Activated T-helper 1 cell treated with anti-CD3 and anti-CD28 coated beads, Interleukin-2, amount 50 U/mL, for 16 hours (primary cell): ENCODE results near the gene BMP6.

ENCODE experiments used
- DNase-seq, 2 donors: peaks; one replicate each; pipeline ENCODE4 v3.0.0-alpha.2; 2020; ENCODE audit warnings: low read depth in 1 of 2, low spot score in 1 of 2

The BMP6 gene

DNA sequence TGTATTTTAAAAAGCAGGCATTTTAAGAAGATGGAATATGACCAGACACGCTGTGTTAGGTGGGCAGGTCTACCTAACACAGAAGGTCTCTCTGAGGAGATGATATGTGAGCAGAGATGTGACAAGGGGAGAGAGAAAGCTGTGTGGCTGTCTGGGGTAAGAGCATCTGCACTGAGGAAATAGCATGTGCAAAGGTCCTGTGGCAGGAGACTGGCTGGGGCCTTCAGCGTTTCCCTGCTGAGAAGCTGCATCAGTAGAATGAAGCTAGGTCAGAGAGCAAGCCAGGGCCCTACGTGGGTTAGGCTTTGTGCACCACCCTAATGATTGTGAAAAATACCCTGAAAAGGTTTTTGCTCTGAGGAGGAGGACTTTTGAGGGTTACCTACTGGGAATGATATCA is 97.7 kb downstream of the BMP6 start:
- DNase-seq, result no peak

GRCh38 chr6:7825986-7826385 is 100.1 kb downstream of the BMP6 start:
- no peak for DNase-seq

DNA sequence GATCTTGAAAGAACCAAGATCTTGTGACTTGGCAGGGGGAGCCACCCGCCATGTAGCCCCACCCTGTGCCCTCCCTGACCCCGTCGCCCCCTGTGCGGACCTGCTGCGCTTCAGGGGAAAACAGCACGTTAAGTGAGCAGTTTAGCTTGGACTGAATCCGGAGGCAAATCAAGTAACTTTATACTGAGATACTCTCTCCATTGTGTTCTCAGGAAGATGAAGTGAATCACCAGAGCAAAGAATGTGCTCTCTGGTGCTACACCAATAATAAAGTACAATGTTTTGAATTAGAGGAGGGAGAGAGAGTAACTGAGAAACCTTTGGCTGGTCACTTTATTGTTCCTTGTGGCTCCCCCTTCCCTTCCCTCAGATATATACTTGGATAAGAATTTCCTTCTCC is 101.2 kb downstream of the BMP6 start:
- no peak for DNase-seq

- DNase-seq, result no peak
These were observed 102.2 kb downstream of the BMP6 start for GRCh38 chr6:7828124-7828523.

DNA sequence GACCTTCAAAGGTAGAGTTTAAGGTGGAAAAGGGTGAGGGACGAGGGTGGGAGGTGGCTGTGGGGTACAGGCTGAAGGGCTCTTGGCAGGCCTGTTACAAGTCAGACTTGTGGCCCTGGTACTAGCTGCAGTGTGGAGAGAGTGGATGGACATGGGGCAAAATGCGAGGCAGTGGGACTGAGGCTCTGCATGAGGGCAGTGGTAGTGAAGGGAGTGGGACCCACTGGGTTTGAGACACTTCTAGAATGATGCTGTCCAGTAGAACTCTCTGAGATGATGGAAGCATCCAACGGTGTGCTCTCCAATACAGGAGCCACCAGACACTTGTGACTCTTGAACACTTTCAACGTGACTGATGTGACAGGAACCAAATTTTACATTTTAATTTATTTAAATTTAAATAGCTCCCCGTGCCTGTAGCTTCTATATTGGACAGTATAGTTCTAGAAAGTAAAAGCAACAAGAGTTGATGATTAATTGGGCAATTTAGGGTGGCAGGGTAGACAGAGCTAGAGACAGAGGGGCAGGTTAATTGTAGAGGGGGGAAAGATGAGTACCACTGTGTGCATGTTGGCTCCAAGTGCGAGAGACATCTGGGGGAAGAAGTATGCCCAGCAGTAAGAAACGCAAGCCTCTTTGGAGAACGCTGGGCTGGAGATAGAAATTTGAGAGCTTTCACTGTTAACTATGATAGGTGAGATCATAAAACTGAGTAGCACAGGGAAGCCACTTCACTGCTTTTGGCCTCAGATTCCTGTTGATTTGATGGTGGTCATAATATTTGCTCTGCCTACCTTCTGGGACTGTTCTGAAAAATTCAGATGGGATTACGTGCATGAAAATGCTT is 107.2 kb downstream of the BMP6 start:
- no peak for DNase-seq

DNA sequence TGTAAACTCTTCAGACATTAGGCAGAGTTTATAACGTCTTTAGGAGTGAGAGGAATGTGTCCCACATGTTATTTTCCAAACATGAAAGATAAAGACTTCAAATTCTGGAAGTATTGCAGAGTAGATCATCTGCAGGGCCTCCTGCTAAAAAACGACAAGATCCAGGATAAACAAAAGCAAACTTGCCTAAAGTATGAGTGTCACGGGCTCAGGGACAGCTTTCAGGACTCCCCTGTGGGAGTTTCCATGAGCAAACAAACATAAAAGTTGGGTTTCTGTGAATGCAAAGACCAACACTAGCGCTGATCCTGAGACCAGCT is 107.8 kb downstream of the BMP6 start:
- no peak for DNase-seq

DNA sequence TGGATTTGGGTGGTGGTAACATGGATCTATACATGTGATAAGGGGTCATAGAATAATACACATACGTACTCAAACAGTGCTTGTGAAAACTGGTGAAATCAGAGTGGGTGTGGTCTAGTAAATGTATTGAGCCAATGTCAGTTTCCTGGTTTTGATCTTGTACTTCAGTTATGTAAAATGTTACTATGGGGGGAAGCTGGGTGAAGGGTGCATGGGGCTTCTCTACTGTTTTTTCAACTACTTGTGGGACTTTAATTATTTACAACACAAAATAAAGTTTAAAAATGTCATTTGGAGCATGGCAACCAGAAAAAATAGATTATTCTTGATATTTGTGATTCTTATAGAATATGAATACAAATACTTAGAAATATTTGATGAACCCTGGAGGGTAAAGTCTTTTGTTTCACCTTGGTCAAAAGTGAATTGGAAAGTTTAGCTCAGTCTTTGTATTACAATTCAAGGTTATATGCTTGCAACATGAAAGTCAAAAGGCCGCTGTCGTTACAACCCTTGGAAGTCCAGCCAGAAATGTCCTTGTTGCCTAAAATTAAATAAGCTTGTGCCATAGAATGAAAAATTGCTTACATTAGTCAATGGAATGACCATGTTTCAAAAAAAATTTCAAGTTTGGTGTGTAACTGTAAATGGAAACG is 110.6 kb downstream of the BMP6 start:
- DNase-seq, result no peak

- DNase-seq, result no peak
These were observed 116.0 kb downstream of the BMP6 start for GRCh38 chr6:7841781-7842468.

DNA sequence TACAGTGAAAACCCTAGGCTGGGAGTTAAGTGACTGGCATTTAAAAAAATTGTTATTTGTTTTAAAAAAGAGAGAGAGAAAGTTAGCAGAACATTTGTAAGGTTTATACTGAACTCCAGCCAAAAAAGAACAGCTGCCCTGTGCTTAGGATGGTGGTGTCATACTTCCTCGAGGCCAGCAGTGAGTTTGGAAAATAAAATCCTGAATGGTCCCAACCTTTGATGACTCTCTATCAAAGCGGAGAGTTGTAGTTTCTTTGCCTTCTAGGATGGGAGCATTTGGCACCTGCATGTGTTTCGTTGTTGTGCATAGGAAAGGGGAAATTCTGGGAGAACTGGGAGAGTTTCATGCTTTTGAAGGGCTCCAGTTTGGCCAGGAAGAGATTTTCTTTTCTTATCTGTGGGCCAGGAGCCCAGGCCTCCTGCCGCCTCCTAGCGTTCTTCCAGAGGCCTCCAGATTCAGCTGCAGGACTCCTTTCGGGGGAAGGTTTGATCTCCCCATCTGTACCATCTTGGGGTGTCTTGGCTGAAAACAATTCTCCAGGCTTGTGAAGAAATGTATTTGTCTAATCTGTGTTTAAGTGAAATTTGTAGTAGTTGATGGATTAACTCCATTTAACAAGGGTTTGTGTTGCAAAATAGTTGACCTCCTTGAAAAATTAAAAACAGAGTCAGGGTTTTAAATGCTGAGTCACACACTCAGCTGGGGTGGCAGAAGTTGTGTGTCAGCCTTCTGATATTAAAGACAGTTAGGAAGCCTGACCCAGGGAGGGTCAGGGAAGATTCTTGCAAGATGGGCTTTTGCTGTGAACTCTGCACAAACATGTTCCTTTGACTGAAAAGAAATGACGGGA is 121.3 kb downstream of the BMP6 start:
- DNase-seq, result no peak

- no peak for DNase-seq
These were observed 122.3 kb downstream of the BMP6 start for GRCh38 chr6:7848229-7848628.

DNA sequence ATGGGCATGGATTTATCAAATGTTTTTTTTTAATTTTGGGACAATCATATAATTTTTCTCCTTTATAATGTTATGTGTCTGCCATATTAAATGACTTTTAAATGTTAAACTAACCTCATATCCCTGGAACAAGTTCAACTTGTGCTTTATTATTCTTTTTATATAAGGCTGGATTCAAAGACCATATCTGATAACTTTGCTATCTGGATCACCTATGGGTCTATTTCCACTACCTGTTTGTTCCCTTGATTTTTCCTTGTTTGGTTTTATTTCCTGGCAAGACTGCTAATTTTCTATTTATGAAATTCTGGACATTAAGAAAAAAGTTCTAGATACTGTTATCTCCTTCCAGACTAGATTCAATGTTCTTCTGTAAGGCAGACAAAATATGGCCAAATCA is 125.9 kb downstream of the BMP6 start:
- no peak for DNase-seq

- no peak for DNase-seq
These were observed 133.7 kb downstream of the BMP6 start for GRCh38 chr6:7859591-7859990.

GRCh38 chr6:7865781-7866180 is 139.9 kb downstream of the BMP6 start:
- no peak for DNase-seq

GRCh38 chr6:7866526-7866925 is 140.6 kb downstream of the BMP6 start:
- no peak for DNase-seq

DNA sequence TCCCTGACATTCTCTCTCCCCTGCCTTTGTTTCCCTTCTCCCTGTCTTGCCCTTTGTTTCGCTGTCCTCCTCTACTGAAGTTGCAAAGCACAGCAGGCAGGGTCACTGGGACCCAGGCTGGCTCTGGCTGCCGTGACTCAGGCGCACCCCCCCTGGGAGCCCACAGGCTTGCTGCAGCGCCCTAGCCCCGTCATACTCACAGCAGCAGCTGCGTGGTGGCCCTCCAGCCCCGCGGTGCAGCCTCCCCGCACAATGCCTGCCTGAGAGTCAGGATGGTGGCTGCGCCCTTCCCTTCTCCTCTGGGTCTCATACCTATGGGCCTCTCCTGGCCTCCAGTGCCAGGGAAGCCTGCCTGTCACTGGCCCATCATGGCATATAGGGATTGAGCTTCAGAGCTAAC is 143.0 kb downstream of the BMP6 start:
- no peak for DNase-seq

GRCh38 chr6:7878401-7878964 is 152.6 kb downstream of the BMP6 start:
- DNase-seq, result no peak

DNA sequence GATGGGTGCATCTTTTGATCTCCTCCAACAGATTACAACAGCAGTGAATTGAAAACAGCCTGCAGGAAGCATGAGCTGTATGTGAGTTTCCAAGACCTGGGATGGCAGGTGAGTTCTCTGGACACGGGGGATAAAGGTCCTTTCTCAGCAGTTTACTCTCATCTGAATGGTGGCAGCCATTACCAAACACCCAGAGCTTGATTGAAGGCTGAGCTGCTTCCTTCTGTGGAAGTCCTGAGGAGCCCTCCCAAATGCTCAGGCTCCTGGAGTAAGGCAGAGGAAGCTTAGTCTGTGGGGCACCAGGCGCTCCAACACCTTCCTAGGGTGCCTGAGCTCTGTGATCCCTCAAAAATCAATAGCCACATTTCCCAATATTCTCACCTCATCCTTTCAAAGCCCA is 153.1 kb downstream of the BMP6 start:
- DNase-seq, result no peak

DNA sequence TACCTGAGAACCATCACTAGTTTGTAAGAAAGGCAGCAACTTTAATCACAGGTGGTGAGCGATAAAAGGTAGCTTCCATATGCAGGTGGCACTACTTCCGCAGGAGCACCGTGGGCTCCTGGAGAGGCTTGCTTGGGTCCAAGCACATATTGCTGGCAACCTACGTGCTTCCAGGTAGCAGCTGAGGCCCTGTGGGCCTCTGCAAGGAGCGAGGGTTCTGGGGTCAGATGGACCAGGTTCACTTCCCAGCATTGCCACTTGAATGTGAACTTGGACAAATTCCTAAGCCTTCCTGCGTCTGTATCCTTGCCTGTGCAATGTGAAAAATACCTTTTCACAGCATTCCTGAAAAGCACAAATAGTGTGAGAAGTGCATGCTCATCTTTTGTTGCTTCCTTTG is 153.7 kb downstream of the BMP6 start:
- no peak for DNase-seq

DNA sequence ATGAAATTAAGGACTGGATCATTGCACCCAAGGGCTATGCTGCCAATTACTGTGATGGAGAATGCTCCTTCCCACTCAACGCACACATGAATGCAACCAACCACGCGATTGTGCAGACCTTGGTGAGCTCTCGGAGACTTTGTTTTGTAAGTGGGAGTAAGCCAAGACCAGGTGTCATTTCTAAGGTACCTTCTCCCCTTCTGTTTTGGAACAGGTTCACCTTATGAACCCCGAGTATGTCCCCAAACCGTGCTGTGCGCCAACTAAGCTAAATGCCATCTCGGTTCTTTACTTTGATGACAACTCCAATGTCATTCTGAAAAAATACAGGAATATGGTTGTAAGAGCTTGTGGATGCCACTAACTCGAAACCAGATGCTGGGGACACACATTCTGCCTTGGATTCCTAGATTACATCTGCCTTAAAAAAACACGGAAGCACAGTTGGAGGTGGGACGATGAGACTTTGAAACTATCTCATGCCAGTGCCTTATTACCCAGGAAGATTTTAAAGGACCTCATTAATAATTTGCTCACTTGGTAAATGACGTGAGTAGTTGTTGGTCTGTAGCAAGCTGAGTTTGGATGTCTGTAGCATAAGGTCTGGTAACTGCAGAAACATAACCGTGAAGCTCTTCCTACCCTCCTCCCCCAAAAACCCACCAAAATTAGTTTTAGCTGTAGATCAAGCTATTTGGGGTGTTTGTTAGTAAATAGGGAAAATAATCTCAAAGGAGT is 154.2 kb downstream of the BMP6 start:
- DNase-seq, result no peak

GRCh38 chr6:7880718-7881107 is 154.8 kb downstream of the BMP6 start:
- no peak for DNase-seq
